Measurements from ENCODE around the gene MCM10. TPM values are rescaled to one million over a fixed set of nuclear protein-coding genes. Genes with fewer than 3 reads are reported as not detected.

MCM10 gene
- total RNA-seq, 1 donor from 2014 or later, result 44.5 TPM

DNA sequence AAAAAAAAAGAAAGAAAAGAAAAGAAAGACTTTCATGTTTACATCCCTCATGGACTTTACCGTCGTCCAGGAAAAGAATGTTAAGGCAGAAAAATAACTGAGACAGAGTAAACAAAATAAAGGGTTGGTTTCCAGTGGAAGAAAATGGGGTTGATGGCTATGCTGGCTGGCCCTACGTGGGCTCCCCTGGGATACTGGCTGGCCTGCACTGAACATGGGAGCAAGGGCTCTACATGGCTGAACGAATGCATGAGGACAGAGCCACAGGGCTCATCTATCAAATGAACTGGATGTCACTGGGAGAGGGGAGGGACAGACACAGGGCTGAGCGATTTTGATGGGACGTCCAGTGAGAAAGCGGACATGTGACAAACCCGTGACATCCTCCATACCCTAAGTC, 75.3 kb downstream of the MCM10 start:
- H3K36me3 ChIP-seq, result no peaks in the 10 kb centered on the region
- no peak overlapping the region for H2AFZ ChIP-seq (replicated peaks)
- H3K9me3 ChIP-seq (ENCODE audit: low read depth), result no peaks in the 10 kb centered on the region
- H3K27me3 ChIP-seq, result no peaks in the 10 kb centered on the region
- Mint-ChIP-seq H3K36me3 (no peaks in the 10 kb centered on the region), H3K27me3 (ENCODE audit: insufficient read depth, low read depth) (peaks cover 13% of the 10 kb centered on the region), H3K4me1 (peaks cover 3% of the 10 kb centered on the region), H3K27ac (no peak overlapping the region), H3K9me3 (no peaks in the 10 kb centered on the region), H3K4me3 (no peak overlapping the region)
- no peaks in the 10 kb centered on the region for H4K20me1 ChIP-seq (ENCODE audit: low read depth)
- DNase-seq (ENCODE audit: low spot score), result no peak
- no peaks in the 10 kb centered on the region for H3K4me1 ChIP-seq
- no peak overlapping the region for H3K4me3 ChIP-seq
- no peaks in the 10 kb centered on the region for H3F3A ChIP-seq (ENCODE audit: low read depth)
- TF ChIP-seq EZH2 (IDR thresholded peaks at IDR 0.05) (no peak), EZH2phosphoT487 (IDR thresholded peaks at IDR 0.05) (no peak)
- TF ChIP-seq, protein P1, sequence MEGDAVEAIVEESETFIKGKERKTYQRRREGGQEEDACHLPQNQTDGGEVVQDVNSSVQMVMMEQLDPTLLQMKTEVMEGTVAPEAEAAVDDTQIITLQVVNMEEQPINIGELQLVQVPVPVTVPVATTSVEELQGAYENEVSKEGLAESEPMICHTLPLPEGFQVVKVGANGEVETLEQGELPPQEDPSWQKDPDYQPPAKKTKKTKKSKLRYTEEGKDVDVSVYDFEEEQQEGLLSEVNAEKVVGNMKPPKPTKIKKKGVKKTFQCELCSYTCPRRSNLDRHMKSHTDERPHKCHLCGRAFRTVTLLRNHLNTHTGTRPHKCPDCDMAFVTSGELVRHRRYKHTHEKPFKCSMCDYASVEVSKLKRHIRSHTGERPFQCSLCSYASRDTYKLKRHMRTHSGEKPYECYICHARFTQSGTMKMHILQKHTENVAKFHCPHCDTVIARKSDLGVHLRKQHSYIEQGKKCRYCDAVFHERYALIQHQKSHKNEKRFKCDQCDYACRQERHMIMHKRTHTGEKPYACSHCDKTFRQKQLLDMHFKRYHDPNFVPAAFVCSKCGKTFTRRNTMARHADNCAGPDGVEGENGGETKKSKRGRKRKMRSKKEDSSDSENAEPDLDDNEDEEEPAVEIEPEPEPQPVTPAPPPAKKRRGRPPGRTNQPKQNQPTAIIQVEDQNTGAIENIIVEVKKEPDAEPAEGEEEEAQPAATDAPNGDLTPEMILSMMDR (IDR thresholded peaks at IDR 0.05), result no peak
- H3K4me2 ChIP-seq, result no peak overlapping the region
- H3K9ac ChIP-seq, result no peak overlapping the region
- H3K79me2 ChIP-seq (ENCODE audit: low read depth), result no peaks in the 10 kb centered on the region
- no peak overlapping the region for H3K27ac ChIP-seq

DNA sequence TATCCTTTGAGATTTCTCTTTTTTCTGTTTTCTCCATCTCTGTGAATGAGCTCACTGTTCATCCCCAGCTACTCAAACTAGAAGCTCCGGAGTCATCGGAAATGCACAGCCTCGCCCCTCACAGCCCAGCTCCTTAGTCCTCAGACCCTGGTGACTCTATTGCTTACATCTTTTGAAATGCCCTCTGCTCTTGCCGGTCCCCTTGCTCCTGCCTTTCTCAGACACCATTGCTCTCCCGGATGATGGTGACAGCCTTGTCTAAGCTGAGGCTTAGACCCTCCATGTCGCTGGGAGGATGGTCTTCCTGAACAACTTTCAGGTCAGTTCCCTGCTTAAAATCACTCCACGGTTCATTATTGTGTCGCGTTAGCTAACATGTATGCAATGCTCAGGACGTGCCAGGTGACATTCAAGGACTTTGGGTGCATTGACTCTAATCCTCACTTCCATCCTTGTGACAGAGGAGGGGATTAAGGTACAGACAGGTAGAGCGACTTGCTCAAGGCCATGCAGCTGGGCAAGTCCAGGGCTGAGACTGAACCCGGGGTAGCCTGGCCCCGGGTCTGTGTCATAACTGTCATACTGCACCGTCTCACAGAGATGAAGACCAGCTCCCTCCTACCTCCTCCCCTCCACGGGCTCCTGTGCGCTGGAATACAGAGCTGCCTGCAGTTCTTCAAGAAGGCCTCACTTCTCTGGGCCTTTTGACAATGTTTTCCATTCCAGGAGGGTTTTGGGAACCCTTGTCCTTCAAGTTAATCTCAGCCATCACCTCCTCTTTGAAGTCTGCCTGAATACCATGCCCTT, 77.1 kb downstream of the MCM10 start:
- no peak overlapping the region for H3K4me2 ChIP-seq
- no peaks in the 10 kb centered on the region for H3K36me3 ChIP-seq
- no peaks in the 10 kb centered on the region for H3F3A ChIP-seq (ENCODE audit: low read depth)
- H3K79me2 ChIP-seq (ENCODE audit: low read depth), result no peaks in the 10 kb centered on the region
- Mint-ChIP-seq H3K4me3 (no peak overlapping the region), H3K4me1 (no peaks in the 10 kb centered on the region), H3K36me3 (no peaks in the 10 kb centered on the region), H3K27ac (no peak overlapping the region), H3K27me3 (ENCODE audit: insufficient read depth, low read depth) (peaks cover 9% of the 10 kb centered on the region), H3K9me3 (no peaks in the 10 kb centered on the region)
- no peak overlapping the region for H3K4me3 ChIP-seq
- H3K27me3 ChIP-seq, result no peaks in the 10 kb centered on the region
- no peak for DNase-seq (ENCODE audit: low spot score)
- H3K9ac ChIP-seq, result no peak overlapping the region
- H3K27ac ChIP-seq, result no peak overlapping the region
- H3K4me1 ChIP-seq, result no peaks in the 10 kb centered on the region
- TF ChIP-seq EZH2 (IDR thresholded peaks at IDR 0.05) (no peak), EZH2phosphoT487 (IDR thresholded peaks at IDR 0.05) (no peak)
- TF ChIP-seq, protein P1 (IDR thresholded peaks at IDR 0.05), result no peak
- no peaks in the 10 kb centered on the region for H4K20me1 ChIP-seq (ENCODE audit: low read depth)
- H2AFZ ChIP-seq (replicated peaks), result no peak overlapping the region
- no peaks in the 10 kb centered on the region for H3K9me3 ChIP-seq (ENCODE audit: low read depth)

DNA sequence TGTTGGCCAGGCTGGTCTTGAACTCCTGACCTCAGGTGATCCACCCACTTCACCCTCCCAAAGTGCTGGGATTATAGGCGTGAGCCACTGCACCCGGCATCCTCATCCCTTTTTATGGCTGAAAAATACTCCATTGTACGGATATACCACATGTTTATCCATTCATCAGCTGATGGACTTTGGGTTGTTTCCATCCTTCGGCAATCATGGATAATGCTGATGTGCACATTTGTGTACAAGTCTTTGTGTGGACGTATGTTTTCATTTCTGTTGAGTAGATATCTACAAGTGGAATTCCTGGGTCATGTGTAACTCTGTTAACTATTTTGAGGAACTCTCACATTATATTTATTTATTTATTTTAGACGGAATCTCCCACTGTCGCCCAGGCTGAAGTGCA, 78.6 kb downstream of the MCM10 start:
- Histone ChIP-seq H3K27ac (no peak overlapping the region), H3K4me3 (no peak overlapping the region), H3K79me2 (ENCODE audit: low read depth) (no peaks in the 10 kb centered on the region), H3K36me3 (no peaks in the 10 kb centered on the region), H3K9me3 (ENCODE audit: low read depth) (no peaks in the 10 kb centered on the region), H3K9ac (no peak overlapping the region), H3F3A (ENCODE audit: low read depth) (no peaks in the 10 kb centered on the region), H4K20me1 (ENCODE audit: low read depth) (no peaks in the 10 kb centered on the region), H2AFZ (replicated peaks) (no peak overlapping the region), H3K4me1 (no peaks in the 10 kb centered on the region), H3K4me2 (no peak overlapping the region), H3K27me3 (no peaks in the 10 kb centered on the region)
- Mint-ChIP-seq H3K4me1 (no peaks in the 10 kb centered on the region), H3K36me3 (no peaks in the 10 kb centered on the region), H3K4me3 (no peak overlapping the region), H3K9me3 (no peaks in the 10 kb centered on the region), H3K27me3 (ENCODE audit: insufficient read depth, low read depth) (peaks cover 10% of the 10 kb centered on the region), H3K27ac (no peak overlapping the region)
- TF ChIP-seq EZH2 (IDR thresholded peaks at IDR 0.05) (no peak), EZH2phosphoT487 (IDR thresholded peaks at IDR 0.05) (no peak)
- TF ChIP-seq, protein P1 (IDR thresholded peaks at IDR 0.05), result no peak
- DNase-seq (ENCODE audit: low spot score), result no peak

All from neural progenitor cell (in vitro differentiated cells).